Heart left ventricle (tissue), 16 donors: Measurements from ENCODE around the gene MTX1. TPM values are rescaled to one million over a fixed set of nuclear protein-coding genes. Genes with fewer than 3 reads are reported as not detected.
"Not testable (repeated sequence)": the region's sequence is repeated elsewhere in the genome, so short reads cannot be mapped to it uniquely, and the experiment has no call there.

Experiments used
- ATAC-seq, 4 donors: fragments of 200-7000 bp; cut with Tn5 transposase; one replicate each; pipeline ENCODE4 v1.9.1; 2020 to 2022; ENCODE audit warnings: moderate library complexity in 4 of 4, mild to moderate bottlenecking in 3 of 4, moderate number of reproducible peaks in 1 of 4
- DNase-seq, 5 donors: peaks; one replicate each; pipeline ENCODE4 v3.0.0-alpha.2; 2020
- H3K27ac ChIP-seq, 12 donors: fragments of 200-600 bp; sonication (generic) in 4 of 12; one replicate each; pipeline versions ENCODE4 v1.5.0 to v1.8.0; 2016 to 2022; ENCODE audit warnings: mild to moderate bottlenecking in 2 of 12
- H3K27me3 ChIP-seq, 9 donors: fragments of 200-600 bp; sonication (generic) in 2 of 9; one replicate each; pipeline versions ENCODE4 v1.5.1 to v1.8.0; 2016 to 2022; ENCODE audit warnings: mild to moderate bottlenecking in 3 of 9
- H3K36me3 ChIP-seq, 9 donors: fragments of 200-600 bp; sonication (generic) in 2 of 9; one replicate each; pipeline versions ENCODE4 v1.5.0 to v1.8.0; 2018 to 2022; ENCODE audit warnings: mild to moderate bottlenecking in 2 of 9
- H3K4me1 ChIP-seq, 12 donors: fragments of 200-600 bp; sonication (generic) in 4 of 12; one replicate each; pipeline versions ENCODE4 v1.5.0 to v1.8.0; 2016 to 2022; ENCODE audit warnings: mild to moderate bottlenecking in 3 of 12
- H3K4me3 ChIP-seq, 12 donors: fragments of 200-600 bp; sonication (generic) in 4 of 12; one replicate each; pipeline versions ENCODE4 v1.5.0 to v1.8.0; 2017 to 2022; ENCODE audit warnings: mild to moderate bottlenecking in 9 of 12, moderate library complexity in 4 of 12
- H3K9me3 ChIP-seq, 12 donors: fragments of 200-600 bp; sonication (generic) in 4 of 12; one replicate each; pipeline versions ENCODE4 v1.5.0 to v1.8.0; 2016 to 2022; ENCODE audit warnings: mild to moderate bottlenecking in 1 of 12
- CTCF ChIP-seq, 12 donors: fragments of 200-600 bp; sonication (generic) in 4 of 12; IDR thresholded peaks; one replicate each; pipeline versions ENCODE4 v1.5.0 to v1.8.0; 2018 to 2022; ENCODE audit warnings: antibody characterized with exemption in 12 of 12, mild to moderate bottlenecking in 5 of 12
- POLR2A ChIP-seq, 2 donors: fragments of 450-650 bp; IDR thresholded peaks; one replicate each; pipeline ENCODE4 v1.6.1; 2017; ENCODE audit warnings: antibody characterized with exemption in 2 of 2, mild to moderate bottlenecking in 2 of 2, moderate library complexity in 2 of 2
- WGBS, 4 donors: extraction: QIAGEN DNeasy Blood & Tissue Kit in 2 of 4; methylation state at CpG; one replicate each; pipeline versions ENCODE4 v1.1.5 to v1.1.7; 2013 to 2018; 5-methylcytosine and 5-hydroxymethylcytosine counted together
- intact Hi-C, 10 donors: fragments of 100-400 bp; cut with DNase I; formaldehyde crosslinking; loops; one replicate each; pipeline versions ENCODE4 v1.11.1 to v1.14.2; 2022
- polyA plus RNA-seq, 2 donors: library from polyadenylated mRNA; stranded (reverse); fragments of 200-250 nt; gene quantifications; one replicate each; pipeline ENCODE4 v1.2.3, GENCODE V29; 2013
- total RNA-seq, 9 donors: library from RNA; depleted of rRNA in 2 of 9; stranded (reverse); fragments of >200 nt in 2 of 9; fragmentation: NEBNext Ultra II Directional in 3 of 9; extraction: Animal tissue kit (Norgen Biotek cat#: 25700) in 3 of 9; gene quantifications; one replicate each; pipeline versions ENCODE4 v1.1.0 to v1.2.4, GENCODE V29; 2016 to 2023
- donor health status: ischemic (EF 13 %, LVEDD 7.1; RV severe dilation, severe dysfunction).
- donor health status: healthy with polysubstance abuse.
- donor health status: DM: no; HTN: yes; CAD: no.
- donor health status: DM: no; HTN: no; CAD: no.
- donor health status: ischemic (EF 25% LVEDD 6.9; RV normal size, moderate dysfunction).
- donor health status: ischemic (EF 25% LVEDD 5.7; RV mildly dilated, moderate dysfunction).
- donor health status: healthy.
- donor health status: DM: yes; HTN: yes; CAD: no.
- donor health status: ischemic (EF 35%, LVEDD 5.7; RV mildly dilated, moderate dysfunction).
- donor health status: nonischemic (EF 11% LVEDD 7.7; RV severe dilation, severe dysfunction).
- donor health status: DM: yes; HTN: yes; CAD: no.
- donor health status: PGD.
- donor health status: ischemic (EF 29% LVEDD 5.4; RV normal size, mild dysfunction).
- donor health status: nonischemic (EF 23%, LVEDD 6.1; RV moderate dilation, normal function).

MTX1 gene
- total and polyA plus RNA-seq, 11 donors: 14.1 to 37.1 (median 20.2) TPM

DNA sequence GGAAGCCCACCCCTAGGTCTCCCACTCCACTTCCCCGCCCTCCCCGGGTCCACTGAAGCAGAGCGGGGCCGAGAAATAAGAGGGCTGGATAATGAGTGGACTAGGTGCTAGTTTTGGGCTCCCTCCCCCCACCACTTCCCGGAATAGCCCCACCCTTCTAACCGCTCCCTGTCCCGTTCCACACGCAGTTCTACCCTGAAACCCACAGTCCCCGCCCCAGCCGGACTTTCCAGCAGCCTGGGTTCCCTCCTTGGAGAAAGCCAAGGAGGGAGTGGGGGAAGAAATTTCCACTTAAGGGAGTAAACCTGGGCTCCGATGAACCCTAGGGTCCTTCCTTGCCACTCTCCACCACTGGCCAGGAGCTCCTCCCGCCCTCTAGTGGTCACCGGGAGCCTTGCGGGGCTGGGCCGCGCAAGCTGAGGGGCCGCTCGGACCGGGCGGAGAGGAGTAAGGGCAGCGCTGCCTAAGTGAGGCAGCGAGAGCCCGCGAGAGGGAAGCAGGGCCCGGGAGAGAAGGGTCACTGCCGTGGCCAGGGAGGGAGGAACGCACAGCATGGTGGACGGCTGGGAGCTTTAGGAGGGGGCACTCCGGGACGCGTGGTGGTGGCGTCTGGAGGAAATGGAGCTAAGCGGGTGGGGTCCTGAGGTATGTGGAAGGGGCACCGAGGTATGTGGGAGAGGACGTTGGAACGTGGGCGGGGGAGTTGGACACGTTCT, 15.1 kb upstream of the MTX1 start:
- ATAC-seq (peak; percentile 83 to 91 (median 87)), DNase-seq (peak; percentile 84 to 94 (median 87))
- H3K4me3 ChIP-seq: peak overlapping the region in 11 of 12 donors; percentile 28 to 70 (median 59)
- TF ChIP-seq CTCF (IDR thresholded peaks at IDR 0.05) (peak in 11 of 12 donors; percentile 92 to 100 (median 97)), POLR2A (IDR thresholded peaks at IDR 0.05) (peak in 1 of 2 donors; percentile 43)
- WGBS, 4 donors: 1 to 2% (median 1%) methylated on average over 31 to 38 of the region's 38 CpGs
- H3K36me3 ChIP-seq: peaks cover 0 to 18% (median 0%) of the 10 kb centered on the region in 9 donors
- no peaks in the 10 kb centered on the region for H3K9me3 ChIP-seq
- peak overlapping the region; percentile 23 to 95 (median 81) for H3K27ac ChIP-seq
- H3K27me3 ChIP-seq: no peaks in the 10 kb centered on the region
- H3K4me1 ChIP-seq: peaks cover 0 to 33% (median 24%) of the 10 kb centered on the region in 12 donors
- intact Hi-C loops: loop anchor here in 1 of 10 donors (2.0 kb wide), 1 partner anchor 19 kb away; no protein-coding TSS in a partner anchor

DNA sequence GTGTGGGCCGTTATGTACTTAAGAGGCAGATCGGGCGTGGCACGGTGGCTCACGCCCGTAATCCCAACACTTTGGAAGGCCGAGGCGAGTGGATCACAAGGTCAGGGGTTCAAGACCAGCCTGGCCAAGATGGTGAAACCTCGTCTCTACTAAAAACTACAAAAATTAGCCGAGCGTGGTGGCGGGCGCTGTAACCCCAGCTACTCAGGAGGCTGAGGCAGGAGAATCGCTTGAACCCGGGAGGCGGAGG, 14.6 kb upstream of the MTX1 start:
- H3K27me3 ChIP-seq, H3K9me3 ChIP-seq, DNase-seq, ATAC-seq: not testable (repeated sequence)
- WGBS, 4 donors: 6 to 16% (median 7%) methylated on average over 14 to 16 of the region's 16 CpGs
- H3K36me3 ChIP-seq: peaks cover 0 to 22% (median 0%) of the 10 kb centered on the region in 9 donors
- H3K4me3 ChIP-seq: peak overlapping the region in 11 of 12 donors; percentile 28 to 70 (median 59)
- peak overlapping the region; percentile 23 to 95 (median 81) for H3K27ac ChIP-seq
- peaks cover 0 to 33% (median 24%) of the 10 kb centered on the region in 12 donors for H3K4me1 ChIP-seq
- intact Hi-C loops: loop anchor here in 1 of 10 donors (2.0 kb wide), 1 partner anchor 19 kb away; no protein-coding TSS in a partner anchor

- Histone ChIP-seq H3K9me3 (no peaks in the 10 kb centered on the region), H3K27ac (peak overlapping the region; percentile 23 to 95 (median 79)), H3K4me3 (peak overlapping the region; percentile 28 to 70 (median 59)), H3K36me3 (peaks cover 0 to 22% (median 0%) of the 10 kb centered on the region in 9 donors), H3K4me1 (peaks cover 0 to 33% (median 24%) of the 10 kb centered on the region in 12 donors), H3K27me3 (no peaks in the 10 kb centered on the region)
- WGBS, 4 donors: 23 to 28% (median 26%) methylated on average over 21 to 27 of the region's 27 CpGs
- TF ChIP-seq CTCF (IDR thresholded peaks at IDR 0.05): no peak
- peak in 3 of 5 donors; percentile 4 to 32 (median 7) for DNase-seq
- ATAC-seq: peak in 1 of 4 donors; percentile 3
- intact Hi-C loops: no loop called here
Observed at GRCh38 chr1:155195201-155196102, 13.0 kb upstream of the MTX1 start.

GRCh38 chr1:155196103-155196892, 12.2 kb upstream of the MTX1 start:
- peak overlapping the region in 3 of 12 donors; percentile 78 to 93 (median 93) for H3K27ac ChIP-seq
- H3K27me3 ChIP-seq: no peaks in the 10 kb centered on the region
- intact Hi-C loops: no loop called here
- ATAC-seq: no peak
- WGBS, 4 donors: 78 to 92% (median 88%) methylated on average over 6 of the region's 6 CpGs
- DNase-seq: peak in 2 of 5 donors; percentile 19 to 42
- TF ChIP-seq CTCF (IDR thresholded peaks at IDR 0.05): no peak
- TF ChIP-seq POLR2A (IDR thresholded peaks at IDR 0.05): no peak
- peaks cover 0 to 22% (median 0%) of the 10 kb centered on the region in 9 donors for H3K36me3 ChIP-seq
- no peak overlapping the region for H3K4me3 ChIP-seq
- H3K4me1 ChIP-seq: peaks cover 0 to 33% (median 24%) of the 10 kb centered on the region in 12 donors
- no peaks in the 10 kb centered on the region for H3K9me3 ChIP-seq
